GM23338 (cell line): ENCODE measurements around the gene SLC5A6. TPM values are rescaled to one million over a fixed set of nuclear protein-coding genes. Genes with fewer than 3 reads are reported as not detected.

Source experiments
- ATAC-seq: fragments of 200-7000 bp; cut with Tn5 transposase; 3 replicates; pipeline ENCODE4 v1.9.1; 2020
- DNase-seq: peaks from one replicate; pipeline ENCODE4 v3.0.0-alpha.2; 2015; ENCODE audit warnings: low spot score
- H2AFZ ChIP-seq: fragments of 200-600 bp; sonication (generic); 2 replicates; pipeline ENCODE4 v1.8.0; 2016; ENCODE audit warnings: antibody characterized with exemption, mild to moderate bottlenecking, moderate library complexity
- H3F3A ChIP-seq: fragments of 200-600 bp; sonication (generic); replicated peaks from 2 replicates; pipeline ENCODE4 v1.8.0; 2017; ENCODE audit warnings: antibody characterized with exemption, mixed run types, low read depth
- H3K27ac ChIP-seq: fragments of 200-600 bp; sonication (generic); 2 replicates; pipeline ENCODE4 v1.6.1; 2016; ENCODE audit warnings: low read depth
- H3K27me3 ChIP-seq: fragments of 200-600 bp; sonication (generic); 2 replicates; pipeline ENCODE4 v1.8.0; 2016; ENCODE audit warnings: mild to moderate bottlenecking, mixed run types, moderate library complexity; ENCODE audit not compliant: insufficient read depth
- H3K36me3 ChIP-seq: fragments of 200-600 bp; sonication (generic); 2 replicates; pipeline ENCODE4 v1.8.0; 2016; ENCODE audit warnings: mild to moderate bottlenecking; ENCODE audit not compliant: insufficient read depth
- H3K4me1 ChIP-seq: fragments of 200-600 bp; sonication (generic); 2 replicates; pipeline ENCODE4 v1.8.0; 2016; ENCODE audit warnings: mild to moderate bottlenecking, moderate library complexity; ENCODE audit not compliant: insufficient read depth
- H3K4me2 ChIP-seq: fragments of 200-600 bp; sonication (generic); 2 replicates; pipeline ENCODE4 v1.7.1; 2017; ENCODE audit warnings: mixed run types
- H3K4me3 ChIP-seq: fragments of 200-600 bp; sonication (generic); 2 replicates; pipeline ENCODE4 v1.6.1; 2016; ENCODE audit warnings: mixed run types
- H3K79me2 ChIP-seq: fragments of 200-600 bp; sonication (generic); replicated peaks from 2 replicates; pipeline ENCODE4 v1.8.0; 2017; ENCODE audit warnings: mild to moderate bottlenecking; ENCODE audit not compliant: insufficient read depth
- H3K9me2 ChIP-seq: fragments of 200-600 bp; sonication (generic); 2 replicates; pipeline ENCODE4 v1.8.0; 2017; ENCODE audit not compliant: insufficient read depth
- H4K20me1 ChIP-seq: fragments of 200-600 bp; sonication (generic); replicated peaks from 2 replicates; pipeline ENCODE4 v1.8.0; 2017; ENCODE audit warnings: mild to moderate bottlenecking; ENCODE audit not compliant: insufficient read depth
- H3K27ac Mint-ChIP-seq: 2 replicates; pipeline ENCODE4 v1.8.0; 2020; ENCODE audit warnings: inconsistent platforms, mild to moderate bottlenecking, moderate library complexity, mixed read lengths
- H3K27me3 Mint-ChIP-seq: 3 replicates; pipeline ENCODE4 v1.8.0; 2022; ENCODE audit warnings: low read depth, mild to moderate bottlenecking, moderate library complexity, mixed read lengths, inconsistent platforms; ENCODE audit not compliant: insufficient read depth, poor library complexity
- H3K36me3 Mint-ChIP-seq: 3 replicates; pipeline ENCODE4 v1.8.0; 2021; ENCODE audit warnings: low read depth, mild to moderate bottlenecking, inconsistent platforms, moderate library complexity, mixed read lengths
- H3K4me1 Mint-ChIP-seq: 3 replicates; pipeline ENCODE4 v1.8.0; 2020; ENCODE audit warnings: mild to moderate bottlenecking, inconsistent platforms, mixed read lengths
- H3K4me3 Mint-ChIP-seq: 3 replicates; pipeline ENCODE4 v1.8.0; 2021; ENCODE audit warnings: moderate library complexity, mild to moderate bottlenecking, inconsistent platforms, mixed read lengths
- H3K9me3 Mint-ChIP-seq: 3 replicates; pipeline ENCODE4 v1.8.0; 2020; ENCODE audit warnings: moderate library complexity, mild to moderate bottlenecking, inconsistent platforms, mixed read lengths
- CREB1 ChIP-seq: fragments of 250-450 bp; sonication (Bioruptor Pico); IDR thresholded peaks from 2 replicates; pipeline ENCODE4 v1.5.0; 2020; ENCODE audit warnings: low read depth, mild to moderate bottlenecking, moderate library complexity
- EZH2 ChIP-seq: fragments of 200-600 bp; sonication (generic); IDR thresholded peaks from one replicate; pipeline ENCODE4 v1.8.0; 2017; ENCODE audit warnings: antibody characterized with exemption, mild to moderate bottlenecking, low read depth; ENCODE audit not compliant: unreplicated experiment
- EZH2phosphoT487 ChIP-seq: fragments of 200-600 bp; sonication (generic); IDR thresholded peaks from one replicate; pipeline ENCODE4 v1.8.1; 2018; ENCODE audit warnings: antibody characterized with exemption; ENCODE audit not compliant: unreplicated experiment
- JUNB ChIP-seq: IDR thresholded peaks from one replicate; pipeline ENCODE4 v1.6.1; 2016; ENCODE audit warnings: antibody characterized with exemption; ENCODE audit not compliant: unreplicated experiment
- NANOG ChIP-seq: IDR thresholded peaks from 2 replicates; pipeline ENCODE4 v1.6.1; 2016; ENCODE audit warnings: antibody characterized with exemption, borderline replicate concordance
- POLR2AphosphoS5 ChIP-seq: IDR thresholded peaks from 2 replicates; pipeline ENCODE4 v1.6.1; 2016; ENCODE audit warnings: antibody characterized with exemption, low read depth
- REST ChIP-seq: IDR thresholded peaks from one replicate; pipeline ENCODE4 v1.6.1; 2018; ENCODE audit warnings: antibody characterized with exemption; ENCODE audit not compliant: unreplicated experiment
- STAT1 ChIP-seq: IDR thresholded peaks from one replicate; pipeline ENCODE4 v1.6.1; 2016; ENCODE audit warnings: antibody characterized with exemption; ENCODE audit not compliant: unreplicated experiment
- ZNF114 ChIP-seq: fragments of 250-450 bp; sonication (Bioruptor Pico); IDR thresholded peaks from 2 replicates; pipeline ENCODE4 v1.5.0; 2020; ENCODE audit warnings: mild to moderate bottlenecking, moderate library complexity
- ZNF331 ChIP-seq: fragments of 250-450 bp; sonication (Bioruptor Pico); IDR thresholded peaks from 2 replicates; pipeline ENCODE4 v1.5.0; 2020; ENCODE audit warnings: low read depth, mild to moderate bottlenecking, moderate library complexity
- polyA plus RNA-seq: library from polyadenylated mRNA; unstranded; fragments of >200 nt; fragmentation: Nextera tagmentation; extraction: Ambion mirVana; gene quantifications from 2 replicates; pipeline ENCODE4 v1.2.1, GENCODE V29; 2016
- total RNA-seq: library from RNA; depleted of rRNA; stranded (reverse); fragments of >200 nt; shearing (Covaris generic); gene quantifications from 2 replicates; pipeline ENCODE4 v1.2.3, GENCODE V29; 2014
- TF ChIP-seq, protein P1 (sequence below): IDR thresholded peaks from 2 replicates; pipeline ENCODE4 v1.6.1; 2016; ENCODE audit warnings: antibody characterized with exemption
- TF ChIP-seq, protein P2 (sequence below), 2 experiments: fragments of 200-600 bp in 1 of 2; sonication (generic) in 1 of 2; conservative IDR thresholded peaks; 2 replicates each; pipeline versions ENCODE4 v1.5.1 to v1.6.1; 2016 to 2017; ENCODE audit warnings: antibody characterized with exemption in 2 of 2, low read depth in 2 of 2, mild to moderate bottlenecking in 2 of 2, moderate library complexity in 1 of 2
- TF ChIP-seq, protein P3 (sequence below): fragments of 250-450 bp; sonication (Bioruptor Pico); IDR thresholded peaks from 2 replicates; pipeline ENCODE4 v1.5.0; 2020; ENCODE audit warnings: mild to moderate bottlenecking, moderate library complexity

Gene SLC5A6
- total and polyA plus RNA-seq, 2 experiments from 2014 or later: 44.3 to 153 TPM

- H3K4me3 ChIP-seq: no peak overlapping the region
- H3K36me3 Mint-ChIP-seq: peaks cover 69% of the 10 kb centered on the region
- H2AFZ ChIP-seq: no peak overlapping the region
- no peaks in the 10 kb centered on the region for H3K79me2 ChIP-seq
- peaks cover 27% of the 10 kb centered on the region for H3K36me3 ChIP-seq
- no peaks in the 10 kb centered on the region for H3F3A ChIP-seq
- H3K27me3 ChIP-seq: no peaks in the 10 kb centered on the region
- H3K4me1 ChIP-seq: no peaks in the 10 kb centered on the region
- H3K9me3 Mint-ChIP-seq: no peaks in the 10 kb centered on the region
- DNase-seq: no peak
- no peak for ATAC-seq
- H3K4me3 Mint-ChIP-seq: no peak overlapping the region
- H4K20me1 ChIP-seq: peaks cover 3% of the 10 kb centered on the region; the same call in 1 of the 2 replicates
- no peak overlapping the region for H3K27ac ChIP-seq
- H3K9me2 ChIP-seq: no peaks in the 10 kb centered on the region
- H3K27me3 Mint-ChIP-seq: peaks cover 5% of the 10 kb centered on the region
- no peak overlapping the region for H3K4me2 ChIP-seq
- no peak overlapping the region; the same call in 1 of the 2 replicates for H3K27ac Mint-ChIP-seq
- no peaks in the 10 kb centered on the region for H3K4me1 Mint-ChIP-seq
- TF ChIP-seq, protein P1, sequence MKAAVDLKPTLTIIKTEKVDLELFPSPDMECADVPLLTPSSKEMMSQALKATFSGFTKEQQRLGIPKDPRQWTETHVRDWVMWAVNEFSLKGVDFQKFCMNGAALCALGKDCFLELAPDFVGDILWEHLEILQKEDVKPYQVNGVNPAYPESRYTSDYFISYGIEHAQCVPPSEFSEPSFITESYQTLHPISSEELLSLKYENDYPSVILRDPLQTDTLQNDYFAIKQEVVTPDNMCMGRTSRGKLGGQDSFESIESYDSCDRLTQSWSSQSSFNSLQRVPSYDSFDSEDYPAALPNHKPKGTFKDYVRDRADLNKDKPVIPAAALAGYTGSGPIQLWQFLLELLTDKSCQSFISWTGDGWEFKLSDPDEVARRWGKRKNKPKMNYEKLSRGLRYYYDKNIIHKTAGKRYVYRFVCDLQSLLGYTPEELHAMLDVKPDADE: no peak
- TF ChIP-seq CREB1 (CRISPR knock-in tag) (no peak), REST (no peak), EZH2 (no peak), NANOG (no peak), STAT1 (no peak), POLR2AphosphoS5 (no peak), EZH2phosphoT487 (no peak), ZNF114 (CRISPR knock-in tag) (no peak), JUNB (no peak), ZNF331 (no peak)
- TF ChIP-seq, protein P2, sequence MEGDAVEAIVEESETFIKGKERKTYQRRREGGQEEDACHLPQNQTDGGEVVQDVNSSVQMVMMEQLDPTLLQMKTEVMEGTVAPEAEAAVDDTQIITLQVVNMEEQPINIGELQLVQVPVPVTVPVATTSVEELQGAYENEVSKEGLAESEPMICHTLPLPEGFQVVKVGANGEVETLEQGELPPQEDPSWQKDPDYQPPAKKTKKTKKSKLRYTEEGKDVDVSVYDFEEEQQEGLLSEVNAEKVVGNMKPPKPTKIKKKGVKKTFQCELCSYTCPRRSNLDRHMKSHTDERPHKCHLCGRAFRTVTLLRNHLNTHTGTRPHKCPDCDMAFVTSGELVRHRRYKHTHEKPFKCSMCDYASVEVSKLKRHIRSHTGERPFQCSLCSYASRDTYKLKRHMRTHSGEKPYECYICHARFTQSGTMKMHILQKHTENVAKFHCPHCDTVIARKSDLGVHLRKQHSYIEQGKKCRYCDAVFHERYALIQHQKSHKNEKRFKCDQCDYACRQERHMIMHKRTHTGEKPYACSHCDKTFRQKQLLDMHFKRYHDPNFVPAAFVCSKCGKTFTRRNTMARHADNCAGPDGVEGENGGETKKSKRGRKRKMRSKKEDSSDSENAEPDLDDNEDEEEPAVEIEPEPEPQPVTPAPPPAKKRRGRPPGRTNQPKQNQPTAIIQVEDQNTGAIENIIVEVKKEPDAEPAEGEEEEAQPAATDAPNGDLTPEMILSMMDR (conservative IDR thresholded peaks at IDR 0.05; ENCODE audit: low read depth in 2 of 2): no peak
- TF ChIP-seq, protein P3, sequence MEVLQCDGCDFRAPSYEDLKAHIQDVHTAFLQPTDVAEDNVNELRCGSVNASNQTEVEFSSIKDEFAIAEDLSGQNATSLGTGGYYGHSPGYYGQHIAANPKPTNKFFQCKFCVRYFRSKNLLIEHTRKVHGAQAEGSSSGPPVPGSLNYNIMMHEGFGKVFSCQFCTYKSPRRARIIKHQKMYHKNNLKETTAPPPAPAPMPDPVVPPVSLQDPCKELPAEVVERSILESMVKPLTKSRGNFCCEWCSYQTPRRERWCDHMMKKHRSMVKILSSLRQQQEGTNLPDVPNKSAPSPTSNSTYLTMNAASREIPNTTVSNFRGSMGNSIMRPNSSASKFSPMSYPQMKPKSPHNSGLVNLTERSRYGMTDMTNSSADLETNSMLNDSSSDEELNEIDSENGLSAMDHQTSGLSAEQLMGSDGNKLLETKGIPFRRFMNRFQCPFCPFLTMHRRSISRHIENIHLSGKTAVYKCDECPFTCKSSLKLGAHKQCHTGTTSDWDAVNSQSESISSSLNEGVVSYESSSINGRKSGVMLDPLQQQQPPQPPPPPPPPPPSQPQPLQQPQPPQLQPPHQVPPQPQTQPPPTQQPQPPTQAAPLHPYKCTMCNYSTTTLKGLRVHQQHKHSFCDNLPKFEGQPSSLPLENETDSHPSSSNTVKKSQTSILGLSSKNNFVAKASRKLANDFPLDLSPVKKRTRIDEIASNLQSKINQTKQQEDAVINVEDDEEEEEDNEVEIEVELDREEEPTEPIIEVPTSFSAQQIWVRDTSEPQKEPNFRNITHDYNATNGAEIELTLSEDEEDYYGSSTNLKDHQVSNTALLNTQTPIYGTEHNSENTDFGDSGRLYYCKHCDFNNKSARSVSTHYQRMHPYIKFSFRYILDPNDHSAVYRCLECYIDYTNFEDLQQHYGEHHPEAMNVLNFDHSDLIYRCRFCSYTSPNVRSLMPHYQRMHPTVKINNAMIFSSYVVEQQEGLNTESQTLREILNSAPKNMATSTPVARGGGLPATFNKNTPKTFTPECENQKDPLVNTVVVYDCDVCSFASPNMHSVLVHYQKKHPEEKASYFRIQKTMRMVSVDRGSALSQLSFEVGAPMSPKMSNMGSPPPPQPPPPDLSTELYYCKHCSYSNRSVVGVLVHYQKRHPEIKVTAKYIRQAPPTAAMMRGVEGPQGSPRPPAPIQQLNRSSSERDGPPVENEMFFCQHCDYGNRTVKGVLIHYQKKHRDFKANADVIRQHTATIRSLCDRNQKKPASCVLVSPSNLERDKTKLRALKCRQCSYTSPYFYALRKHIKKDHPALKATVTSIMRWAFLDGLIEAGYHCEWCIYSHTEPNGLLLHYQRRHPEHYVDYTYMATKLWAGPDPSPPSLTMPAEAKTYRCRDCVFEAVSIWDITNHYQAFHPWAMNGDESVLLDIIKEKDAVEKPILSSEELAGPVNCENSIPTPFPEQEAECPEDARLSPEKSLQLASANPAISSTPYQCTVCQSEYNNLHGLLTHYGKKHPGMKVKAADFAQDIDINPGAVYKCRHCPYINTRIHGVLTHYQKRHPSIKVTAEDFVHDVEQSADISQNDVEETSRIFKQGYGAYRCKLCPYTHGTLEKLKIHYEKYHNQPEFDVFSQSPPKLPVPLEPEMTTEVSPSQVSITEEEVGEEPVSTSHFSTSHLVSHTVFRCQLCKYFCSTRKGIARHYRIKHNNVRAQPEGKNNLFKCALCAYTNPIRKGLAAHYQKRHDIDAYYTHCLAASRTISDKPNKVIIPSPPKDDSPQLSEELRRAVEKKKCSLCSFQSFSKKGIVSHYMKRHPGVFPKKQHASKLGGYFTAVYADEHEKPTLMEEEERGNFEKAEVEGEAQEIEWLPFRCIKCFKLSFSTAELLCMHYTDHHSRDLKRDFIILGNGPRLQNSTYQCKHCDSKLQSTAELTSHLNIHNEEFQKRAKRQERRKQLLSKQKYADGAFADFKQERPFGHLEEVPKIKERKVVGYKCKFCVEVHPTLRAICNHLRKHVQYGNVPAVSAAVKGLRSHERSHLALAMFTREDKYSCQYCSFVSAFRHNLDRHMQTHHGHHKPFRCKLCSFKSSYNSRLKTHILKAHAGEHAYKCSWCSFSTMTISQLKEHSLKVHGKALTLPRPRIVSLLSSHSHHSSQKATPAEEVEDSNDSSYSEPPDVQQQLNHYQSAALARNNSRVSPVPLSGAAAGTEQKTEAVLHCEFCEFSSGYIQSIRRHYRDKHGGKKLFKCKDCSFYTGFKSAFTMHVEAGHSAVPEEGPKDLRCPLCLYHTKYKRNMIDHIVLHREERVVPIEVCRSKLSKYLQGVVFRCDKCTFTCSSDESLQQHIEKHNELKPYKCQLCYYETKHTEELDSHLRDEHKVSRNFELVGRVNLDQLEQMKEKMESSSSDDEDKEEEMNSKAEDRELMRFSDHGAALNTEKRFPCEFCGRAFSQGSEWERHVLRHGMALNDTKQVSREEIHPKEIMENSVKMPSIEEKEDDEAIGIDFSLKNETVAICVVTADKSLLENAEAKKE (CRISPR knock-in tag): no peak
Observed at GRCh38 chr2:27201675-27202074, 10.4 kb downstream of the SLC5A6 start.
